ENCODE data around the gene HSP90AB1. TPM values are rescaled to one million over a fixed set of nuclear protein-coding genes. Genes with fewer than 3 reads are reported as not detected.

HSP90AB1 gene
- total RNA-seq, 1 experiment from 2014 or later: 967 TPM

DNA sequence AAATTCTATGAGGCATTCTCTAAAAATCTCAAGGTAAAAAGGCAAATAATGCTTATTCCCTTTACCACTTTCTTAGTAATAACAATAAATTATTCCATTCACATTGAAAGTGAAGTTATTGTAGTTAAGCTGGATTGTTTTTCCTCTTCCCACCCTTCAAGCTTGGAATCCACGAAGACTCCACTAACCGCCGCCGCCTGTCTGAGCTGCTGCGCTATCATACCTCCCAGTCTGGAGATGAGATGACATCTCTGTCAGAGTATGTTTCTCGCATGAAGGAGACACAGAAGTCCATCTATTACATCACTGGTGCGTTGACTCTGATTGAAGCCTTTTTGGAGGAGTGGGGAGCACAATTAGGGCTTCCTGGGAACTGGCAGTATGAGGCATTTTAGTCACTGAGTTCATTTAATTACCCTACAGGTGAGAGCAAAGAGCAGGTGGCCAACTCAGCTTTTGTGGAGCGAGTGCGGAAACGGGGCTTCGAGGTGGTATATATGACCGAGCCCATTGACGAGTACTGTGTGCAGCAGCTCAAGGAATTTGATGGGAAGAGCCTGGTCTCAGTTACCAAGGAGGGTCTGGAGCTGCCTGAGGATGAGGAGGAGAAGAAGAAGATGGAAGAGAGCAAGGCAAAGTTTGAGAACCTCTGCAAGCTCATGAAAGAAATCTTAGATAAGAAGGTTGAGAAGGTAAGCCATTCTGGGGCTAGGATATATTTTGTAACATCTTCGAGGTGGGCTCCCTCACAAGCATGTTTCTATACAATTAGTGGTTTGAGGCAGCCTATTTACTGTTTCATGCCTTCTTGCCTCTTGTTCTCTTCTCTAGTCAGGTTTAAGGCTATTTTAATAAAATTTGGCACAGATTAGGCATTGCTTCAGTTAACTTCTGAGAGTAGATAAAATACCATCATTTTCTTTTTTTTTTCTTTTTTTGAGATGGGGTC is 4.9 kb downstream of the HSP90AB1 start:
- Mint-ChIP-seq H3K27me3 (ENCODE audit: insufficient read depth, unreplicated experiment) (no peaks in the 10 kb centered on the region), H3K27ac (ENCODE audit: unreplicated experiment) (peak overlapping the region; percentile 11), H3K4me1 (ENCODE audit: low read depth, unreplicated experiment) (peaks cover 27% of the 10 kb centered on the region), H3K4me3 (ENCODE audit: unreplicated experiment) (no peak overlapping the region), H3K9me3 (ENCODE audit: unreplicated experiment) (no peaks in the 10 kb centered on the region), H3K36me3 (ENCODE audit: insufficient read depth, unreplicated experiment) (peaks cover 100% of the 10 kb centered on the region)
- POLR2A ChIA-PET: no interaction called here
- H3K9me3 ChIP-seq: no peaks in the 10 kb centered on the region
- BruUV-seq (replicated peaks): no TSS peak
- H3K4me3 ChIP-seq (ENCODE audit: low read depth, low read length): no peak overlapping the region
- peaks cover 14% of the 10 kb centered on the region for H3K36me3 ChIP-seq (ENCODE audit: control insufficient read depth, insufficient read depth, low read length)
- H3K27me3 ChIP-seq (replicated peaks; ENCODE audit: control insufficient read depth, insufficient read depth, low read length): no peaks in the 10 kb centered on the region
- TF ChIP-seq, protein P1, sequence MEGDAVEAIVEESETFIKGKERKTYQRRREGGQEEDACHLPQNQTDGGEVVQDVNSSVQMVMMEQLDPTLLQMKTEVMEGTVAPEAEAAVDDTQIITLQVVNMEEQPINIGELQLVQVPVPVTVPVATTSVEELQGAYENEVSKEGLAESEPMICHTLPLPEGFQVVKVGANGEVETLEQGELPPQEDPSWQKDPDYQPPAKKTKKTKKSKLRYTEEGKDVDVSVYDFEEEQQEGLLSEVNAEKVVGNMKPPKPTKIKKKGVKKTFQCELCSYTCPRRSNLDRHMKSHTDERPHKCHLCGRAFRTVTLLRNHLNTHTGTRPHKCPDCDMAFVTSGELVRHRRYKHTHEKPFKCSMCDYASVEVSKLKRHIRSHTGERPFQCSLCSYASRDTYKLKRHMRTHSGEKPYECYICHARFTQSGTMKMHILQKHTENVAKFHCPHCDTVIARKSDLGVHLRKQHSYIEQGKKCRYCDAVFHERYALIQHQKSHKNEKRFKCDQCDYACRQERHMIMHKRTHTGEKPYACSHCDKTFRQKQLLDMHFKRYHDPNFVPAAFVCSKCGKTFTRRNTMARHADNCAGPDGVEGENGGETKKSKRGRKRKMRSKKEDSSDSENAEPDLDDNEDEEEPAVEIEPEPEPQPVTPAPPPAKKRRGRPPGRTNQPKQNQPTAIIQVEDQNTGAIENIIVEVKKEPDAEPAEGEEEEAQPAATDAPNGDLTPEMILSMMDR (IDR thresholded peaks at IDR 0.05; ENCODE audit: insufficient read depth in 1 of 2, low read depth in 1 of 2, low read length in 1 of 2, severe bottlenecking in 1 of 2, unreplicated experiment in 1 of 2): no peak
- peaks cover 14% of the 10 kb centered on the region for H3K4me1 ChIP-seq
- no peak for DNase-seq
- intact Hi-C loops (cut with micrococcal nuclease; ENCODE audit: unreplicated experiment): no loop called here
- CTCF ChIA-PET: no interaction called here

DNA sequence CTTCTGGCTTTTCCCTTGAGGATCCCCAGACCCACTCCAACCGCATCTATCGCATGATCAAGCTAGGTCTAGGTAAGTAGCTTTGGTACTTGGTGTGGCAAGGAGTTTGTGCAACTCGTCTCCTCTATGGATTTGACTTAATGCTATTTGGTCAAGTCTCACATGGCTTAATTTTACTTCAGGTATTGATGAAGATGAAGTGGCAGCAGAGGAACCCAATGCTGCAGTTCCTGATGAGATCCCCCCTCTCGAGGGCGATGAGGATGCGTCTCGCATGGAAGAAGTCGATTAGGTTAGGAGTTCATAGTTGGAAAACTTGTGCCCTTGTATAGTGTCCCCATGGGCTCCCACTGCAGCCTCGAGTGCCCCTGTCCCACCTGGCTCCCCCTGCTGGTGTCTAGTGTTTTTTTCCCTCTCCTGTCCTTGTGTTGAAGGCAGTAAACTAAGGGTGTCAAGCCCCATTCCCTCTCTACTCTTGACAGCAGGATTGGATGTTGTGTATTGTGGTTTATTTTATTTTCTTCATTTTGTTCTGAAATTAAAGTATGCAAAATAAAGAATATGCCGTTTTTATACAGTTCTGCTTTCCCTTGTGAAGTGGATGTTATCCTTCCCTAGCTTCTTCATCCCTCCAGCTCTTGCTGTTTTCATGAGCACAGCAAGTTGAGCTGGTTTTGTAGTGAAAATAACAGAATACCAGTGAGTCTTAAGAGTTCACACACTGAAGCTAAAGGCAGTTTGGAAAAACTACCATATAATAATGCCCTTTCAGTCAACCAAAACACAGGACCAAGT is 6.6 kb downstream of the HSP90AB1 start:
- H3K36me3 ChIP-seq (ENCODE audit: control insufficient read depth, insufficient read depth, low read length): peaks cover 14% of the 10 kb centered on the region
- no peak overlapping the region for H3K27ac Mint-ChIP-seq (ENCODE audit: unreplicated experiment)
- no peaks in the 10 kb centered on the region for H3K27me3 ChIP-seq (replicated peaks; ENCODE audit: control insufficient read depth, insufficient read depth, low read length)
- no peak overlapping the region for H3K4me3 ChIP-seq (ENCODE audit: low read depth, low read length)
- H3K9me3 ChIP-seq: no peaks in the 10 kb centered on the region
- H3K4me1 Mint-ChIP-seq (ENCODE audit: low read depth, unreplicated experiment): peaks cover 35% of the 10 kb centered on the region
- H3K4me3 Mint-ChIP-seq (ENCODE audit: unreplicated experiment): no peak overlapping the region
- peak; percentile 80 to 84 for DNase-seq
- H3K27me3 Mint-ChIP-seq (ENCODE audit: insufficient read depth, unreplicated experiment): no peaks in the 10 kb centered on the region
- peaks cover 18% of the 10 kb centered on the region for H3K4me1 ChIP-seq
- ChIA-PET POLR2A (interaction anchor here (0.5 kb wide), 1 partner anchor 30 kb away, joined by 5 read pairs; no protein-coding TSS in a partner anchor), CTCF (interaction anchor here (1.5 to 1.9 kb wide), 2 partner anchors 29 to 81 kb away, joined by 3 to 6 read pairs; partner anchors contain the start of gene SLC29A1)
- peaks cover 100% of the 10 kb centered on the region for H3K36me3 Mint-ChIP-seq (ENCODE audit: insufficient read depth, unreplicated experiment)
- H3K9me3 Mint-ChIP-seq (ENCODE audit: unreplicated experiment): no peaks in the 10 kb centered on the region
- intact Hi-C loops (cut with micrococcal nuclease; ENCODE audit: unreplicated experiment): no loop called here
- TF ChIP-seq, protein P1 (IDR thresholded peaks at IDR 0.05; ENCODE audit: insufficient read depth in 1 of 2, low read depth in 1 of 2, low read length in 1 of 2, severe bottlenecking in 1 of 2, unreplicated experiment in 1 of 2): peak; percentile 59 to 75
- TSS peak; percentile 3 for BruUV-seq (replicated peaks)
